ENCODE data around the gene BABAM2. TPM values are rescaled to one million over a fixed set of nuclear protein-coding genes. Genes with fewer than 3 reads are reported as not detected.

Gene BABAM2
- total RNA-seq, 2 experiments from 2014 or later: 66.8 to 68.4 TPM

DNA sequence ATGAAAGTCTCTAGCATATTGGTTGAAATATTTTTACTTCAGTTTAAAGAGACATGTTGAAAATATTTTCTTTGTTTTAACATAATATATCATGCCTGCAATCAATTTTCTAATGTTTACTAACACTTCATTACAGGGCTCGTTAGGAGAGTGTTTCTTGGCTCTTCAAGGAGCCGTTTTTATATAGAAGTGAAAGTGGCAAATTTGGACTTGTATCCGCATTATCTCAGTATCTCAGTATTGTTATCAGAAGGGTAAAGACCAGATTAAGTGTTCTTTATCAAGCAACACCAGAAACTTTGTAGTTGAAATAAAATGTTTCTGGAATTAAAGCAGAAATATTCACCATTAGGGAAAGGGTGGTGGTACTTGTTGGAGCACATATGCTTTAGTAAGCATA lies 97.8 kb downstream of the BABAM2 start:
- Mint-ChIP-seq H3K9me3 (peaks cover 1% of the 10 kb centered on the region), H3K27ac (peak overlapping the region; percentile 80), H3K4me3 (no peak overlapping the region), H3K4me1 (ENCODE audit: low read depth) (peaks cover 44% of the 10 kb centered on the region), H3K27me3 (no peaks in the 10 kb centered on the region), H3K36me3 (ENCODE audit: low read depth) (peaks cover 37% of the 10 kb centered on the region)
- TF ChIP-seq, protein P1, sequence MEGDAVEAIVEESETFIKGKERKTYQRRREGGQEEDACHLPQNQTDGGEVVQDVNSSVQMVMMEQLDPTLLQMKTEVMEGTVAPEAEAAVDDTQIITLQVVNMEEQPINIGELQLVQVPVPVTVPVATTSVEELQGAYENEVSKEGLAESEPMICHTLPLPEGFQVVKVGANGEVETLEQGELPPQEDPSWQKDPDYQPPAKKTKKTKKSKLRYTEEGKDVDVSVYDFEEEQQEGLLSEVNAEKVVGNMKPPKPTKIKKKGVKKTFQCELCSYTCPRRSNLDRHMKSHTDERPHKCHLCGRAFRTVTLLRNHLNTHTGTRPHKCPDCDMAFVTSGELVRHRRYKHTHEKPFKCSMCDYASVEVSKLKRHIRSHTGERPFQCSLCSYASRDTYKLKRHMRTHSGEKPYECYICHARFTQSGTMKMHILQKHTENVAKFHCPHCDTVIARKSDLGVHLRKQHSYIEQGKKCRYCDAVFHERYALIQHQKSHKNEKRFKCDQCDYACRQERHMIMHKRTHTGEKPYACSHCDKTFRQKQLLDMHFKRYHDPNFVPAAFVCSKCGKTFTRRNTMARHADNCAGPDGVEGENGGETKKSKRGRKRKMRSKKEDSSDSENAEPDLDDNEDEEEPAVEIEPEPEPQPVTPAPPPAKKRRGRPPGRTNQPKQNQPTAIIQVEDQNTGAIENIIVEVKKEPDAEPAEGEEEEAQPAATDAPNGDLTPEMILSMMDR (IDR thresholded peaks at IDR 0.05): no peak
- ATAC-seq: no peak
- POLR2A ChIA-PET: no interaction called here
- CTCF ChIA-PET: interaction anchor here (1.6 kb wide), 1 partner anchor 16 kb away, joined by 4 read pairs; no protein-coding TSS in a partner anchor
- intact Hi-C loops (cut with micrococcal nuclease): loop anchor here (2.0 kb wide), 1 partner anchor 98 kb away; the partner anchor contains the start of genes BABAM2 and RBKS
- DNase-seq: no peak

DNA sequence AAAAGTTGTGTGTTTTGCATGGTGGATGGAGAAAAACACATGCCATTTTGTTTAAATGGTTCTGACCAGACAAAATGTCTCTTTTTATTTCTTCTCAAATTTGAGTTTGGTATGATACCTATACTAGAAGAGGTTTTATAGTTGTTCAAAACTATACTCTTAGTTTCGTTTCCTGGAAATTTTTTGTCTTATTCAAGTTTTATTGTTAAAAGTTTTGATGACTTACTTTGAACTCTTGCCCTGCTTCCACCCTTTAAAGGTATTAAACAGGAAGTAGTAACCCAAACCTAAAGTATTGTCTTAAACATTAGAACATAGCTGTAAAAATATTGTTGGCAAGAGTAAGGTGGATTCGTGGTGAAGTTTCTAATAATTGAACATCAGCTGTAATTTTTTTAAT lies 98.2 kb downstream of the BABAM2 start:
- POLR2A ChIA-PET: no interaction called here
- peak overlapping the region; percentile 80 for H3K27ac Mint-ChIP-seq
- TF ChIP-seq, protein P1 (IDR thresholded peaks at IDR 0.05): no peak
- DNase-seq (no peak), ATAC-seq (peak; percentile 51)
- intact Hi-C loops (cut with micrococcal nuclease): loop anchor here (2.0 kb wide), 1 partner anchor 98 kb away; the partner anchor contains the start of genes BABAM2 and RBKS
- no peak overlapping the region for H3K4me3 Mint-ChIP-seq
- peaks cover 44% of the 10 kb centered on the region for H3K4me1 Mint-ChIP-seq (ENCODE audit: low read depth)
- no peaks in the 10 kb centered on the region for H3K9me3 Mint-ChIP-seq
- H3K36me3 Mint-ChIP-seq (ENCODE audit: low read depth): peaks cover 39% of the 10 kb centered on the region
- CTCF ChIA-PET: interaction anchor here (1.6 kb wide), 1 partner anchor 16 kb away, joined by 4 read pairs; no protein-coding TSS in a partner anchor
- no peaks in the 10 kb centered on the region for H3K27me3 Mint-ChIP-seq

DNA sequence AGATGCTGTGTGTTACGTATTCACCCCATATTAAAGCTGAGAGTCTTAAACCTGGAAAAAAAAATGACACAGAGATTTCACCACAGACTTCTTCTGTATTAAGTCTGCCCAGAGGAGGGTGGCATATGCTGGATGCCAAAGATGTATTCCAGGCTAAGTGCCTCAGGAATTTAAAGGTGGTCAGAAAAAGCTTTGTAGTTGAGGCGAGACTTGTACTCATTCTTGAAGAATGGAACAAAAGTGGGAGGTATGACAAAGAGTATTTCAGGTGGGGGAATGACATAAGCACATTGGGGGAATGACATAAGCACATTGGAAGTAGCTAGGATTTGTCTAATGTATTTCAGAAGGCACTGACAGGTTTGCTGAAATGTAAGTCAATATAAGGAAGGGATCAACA lies 98.6 kb downstream of the BABAM2 start:
- Mint-ChIP-seq H3K27ac (peak overlapping the region; percentile 80), H3K36me3 (ENCODE audit: low read depth) (peaks cover 42% of the 10 kb centered on the region), H3K27me3 (no peaks in the 10 kb centered on the region), H3K4me1 (ENCODE audit: low read depth) (peaks cover 44% of the 10 kb centered on the region), H3K4me3 (no peak overlapping the region), H3K9me3 (no peaks in the 10 kb centered on the region)
- DNase-seq (no peak), ATAC-seq (peak; percentile 45)
- POLR2A ChIA-PET: no interaction called here
- intact Hi-C loops (cut with micrococcal nuclease): loop anchor here (2.0 kb wide), 1 partner anchor 98 kb away; the partner anchor contains the start of genes BABAM2 and RBKS
- TF ChIP-seq, protein P1 (IDR thresholded peaks at IDR 0.05): no peak
- CTCF ChIA-PET: interaction anchor here (0.7 to 1.6 kb wide), 2 partner anchors 15 to 76 kb away, joined by 3 to 4 read pairs; no protein-coding TSS in a partner anchor

DNA sequence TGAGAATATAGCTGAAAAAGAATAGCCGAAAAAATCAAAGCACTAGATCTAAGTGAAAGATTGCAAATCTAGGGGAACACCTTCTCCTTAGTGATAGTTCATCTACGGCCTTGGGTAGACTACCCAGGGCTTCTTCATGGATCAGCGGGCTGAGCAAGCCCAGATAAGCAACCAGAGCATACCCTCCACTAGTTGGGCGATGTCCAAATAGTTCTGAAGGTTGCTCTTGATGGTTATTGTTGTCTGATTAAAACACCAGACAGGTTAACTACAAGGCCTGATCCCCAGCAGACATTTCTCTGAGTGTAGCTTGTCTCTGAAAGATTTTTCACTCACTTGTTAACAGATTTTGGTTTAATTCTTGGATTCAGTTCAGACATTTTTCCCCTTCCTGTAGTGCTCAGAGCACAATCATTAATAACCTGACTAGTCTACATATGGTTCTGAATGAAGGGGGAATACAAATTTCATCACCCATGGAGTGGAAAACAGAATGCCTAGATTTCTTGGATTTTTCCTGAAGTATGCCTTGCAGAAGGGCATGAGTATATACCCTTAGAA lies 99.6 kb downstream of the BABAM2 start:
- Mint-ChIP-seq H3K9me3 (peaks cover 6% of the 10 kb centered on the region), H3K27ac (no peak overlapping the region), H3K36me3 (ENCODE audit: low read depth) (peaks cover 45% of the 10 kb centered on the region), H3K27me3 (no peaks in the 10 kb centered on the region), H3K4me1 (ENCODE audit: low read depth) (peaks cover 44% of the 10 kb centered on the region), H3K4me3 (no peak overlapping the region)
- intact Hi-C loops (cut with micrococcal nuclease): no loop called here
- no peak for ATAC-seq
- DNase-seq: no peak
- TF ChIP-seq, protein P1 (IDR thresholded peaks at IDR 0.05): no peak
- ChIA-PET CTCF (interaction anchor here (1.6 kb wide), 1 partner anchor 14 kb away, joined by 4 read pairs; no protein-coding TSS in a partner anchor), POLR2A (no interaction called here)

GRCh38 chr2:27991146-27991545 lies 100.6 kb downstream of the BABAM2 start:
- TF ChIP-seq, protein P1 (IDR thresholded peaks at IDR 0.05): no peak
- no peak overlapping the region for H3K27ac Mint-ChIP-seq
- H3K4me3 Mint-ChIP-seq: no peak overlapping the region
- H3K9me3 Mint-ChIP-seq: peaks cover 6% of the 10 kb centered on the region
- DNase-seq (no peak), ATAC-seq (no peak)
- intact Hi-C loops (cut with micrococcal nuclease): no loop called here
- POLR2A ChIA-PET: no interaction called here
- peaks cover 40% of the 10 kb centered on the region for H3K4me1 Mint-ChIP-seq (ENCODE audit: low read depth)
- CTCF ChIA-PET: interaction anchor here (1.2 kb wide), 1 partner anchor 308 kb away, joined by 3 read pairs; no protein-coding TSS in a partner anchor
- H3K27me3 Mint-ChIP-seq: no peaks in the 10 kb centered on the region
- peaks cover 52% of the 10 kb centered on the region for H3K36me3 Mint-ChIP-seq (ENCODE audit: low read depth)
